ENCODE data around the gene PLXNA2.
A peak's percentile ranks its signal among the peaks of the same experiment; 100 is the strongest.

The PLXNA2 gene

GRCh38 chr1:208225954-208226937 lies 17.9 kb downstream of the PLXNA2 start:
- FAIRE-seq (no peak), DNase-seq (ENCODE audit: insufficient read length, low spot score) (no peak)

DNA sequence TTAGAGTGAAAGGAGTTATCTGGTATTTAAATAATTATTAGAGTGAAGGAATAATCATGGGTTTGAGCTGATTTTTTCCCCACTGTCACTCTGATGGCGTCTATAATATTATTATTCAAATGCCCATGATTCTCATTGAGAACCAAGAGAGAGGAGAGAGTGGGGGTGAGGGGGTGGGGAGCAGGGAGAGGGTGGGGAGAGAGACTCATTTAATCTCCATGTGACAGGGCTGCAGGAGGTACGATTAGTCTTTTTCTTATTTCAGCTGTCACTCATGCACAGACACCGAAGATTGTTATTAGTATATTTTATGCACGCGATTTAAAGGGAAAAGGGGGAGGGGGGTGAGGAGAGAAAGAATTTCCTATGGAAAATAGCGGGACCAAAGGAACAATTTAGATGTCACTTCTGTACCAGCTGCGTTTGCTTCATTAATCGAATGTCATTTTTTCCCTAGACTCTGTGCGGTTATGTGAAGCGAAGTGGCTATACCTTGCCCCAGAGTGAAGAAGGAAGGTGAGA lies 19.9 kb downstream of the PLXNA2 start:
- DNase-seq (ENCODE audit: insufficient read length, low spot score) = no peak
- no peak for FAIRE-seq

DNA sequence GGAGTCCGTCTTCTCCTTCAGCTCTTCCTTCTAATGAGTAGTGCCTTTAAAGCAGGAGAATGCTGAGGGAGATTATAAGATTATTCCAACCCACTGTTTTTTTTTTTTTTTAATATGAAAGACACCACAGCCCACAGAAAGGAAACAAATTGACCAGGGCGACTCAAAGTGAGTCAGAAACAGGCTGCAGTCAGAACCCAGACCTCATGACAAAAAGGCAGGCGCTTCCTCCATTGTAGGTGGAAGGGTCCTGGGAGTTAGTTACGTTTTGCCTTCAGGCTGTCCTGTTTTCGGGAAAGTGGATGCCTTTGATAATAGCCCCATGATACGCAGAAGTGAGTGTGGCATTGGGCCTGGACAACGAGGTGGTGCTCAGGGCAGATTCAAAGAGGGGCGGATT lies 21.0 kb downstream of the PLXNA2 start:
- DNase-seq (ENCODE audit: insufficient read length, low spot score) (no peak), FAIRE-seq (no peak)

- DNase-seq (ENCODE audit: insufficient read length, low spot score) (no peak), FAIRE-seq (no peak)
These were observed 21.6 kb downstream of the PLXNA2 start for GRCh38 chr1:208222376-208223126.

DNA sequence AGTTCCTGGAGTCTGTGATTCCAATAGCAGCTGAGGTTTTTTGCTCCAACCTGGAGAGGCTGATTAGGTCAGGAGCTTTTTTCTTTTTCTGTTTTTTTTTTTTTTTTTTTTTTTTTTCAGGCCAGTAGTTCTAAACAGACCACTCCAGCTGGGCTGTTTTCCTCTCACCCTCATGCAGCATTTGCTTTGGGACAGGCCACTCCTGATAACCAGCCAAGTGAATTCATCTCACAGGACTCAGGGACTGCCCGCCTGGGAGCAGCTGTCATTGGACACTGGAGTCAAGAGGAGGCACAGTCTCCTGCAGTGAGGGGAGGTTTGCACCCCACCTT lies 22.9 kb downstream of the PLXNA2 start:
- DNase-seq (ENCODE audit: insufficient read length, low spot score) (no peak), FAIRE-seq (no peak)

DNA sequence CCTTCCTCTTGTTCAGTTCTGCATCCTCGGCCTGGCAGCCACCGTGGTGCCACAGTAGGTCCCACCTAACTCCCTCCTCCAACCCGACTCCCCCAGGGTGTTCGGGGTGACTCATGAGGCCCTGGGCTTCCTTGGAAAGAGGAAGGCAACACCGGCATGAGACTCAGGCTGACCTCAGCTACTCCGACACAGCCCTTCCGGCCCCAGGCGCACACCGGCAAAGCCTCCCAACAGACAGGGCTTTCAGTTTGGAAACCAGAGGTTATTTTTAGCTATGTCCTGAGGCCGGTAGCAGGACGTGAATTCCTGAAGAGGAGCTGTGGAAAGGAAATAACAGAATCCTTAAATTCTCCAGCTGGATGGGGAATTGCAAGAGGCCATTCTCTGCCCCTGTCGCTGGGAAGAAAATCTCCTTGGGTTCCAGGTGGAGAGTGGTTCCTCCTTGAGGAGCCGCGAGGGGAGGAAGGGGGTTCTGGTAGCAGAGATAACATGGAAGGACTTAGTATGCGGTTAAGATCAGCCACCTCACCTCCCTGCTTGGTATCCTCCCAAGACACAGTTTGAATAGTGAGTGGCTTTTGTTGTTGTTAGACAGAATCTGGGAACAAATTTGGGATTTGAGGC lies 24.4 kb downstream of the PLXNA2 start:
- FAIRE-seq (peak; percentile 70), DNase-seq (ENCODE audit: insufficient read length, low spot score) (peak; percentile 82)

DNA sequence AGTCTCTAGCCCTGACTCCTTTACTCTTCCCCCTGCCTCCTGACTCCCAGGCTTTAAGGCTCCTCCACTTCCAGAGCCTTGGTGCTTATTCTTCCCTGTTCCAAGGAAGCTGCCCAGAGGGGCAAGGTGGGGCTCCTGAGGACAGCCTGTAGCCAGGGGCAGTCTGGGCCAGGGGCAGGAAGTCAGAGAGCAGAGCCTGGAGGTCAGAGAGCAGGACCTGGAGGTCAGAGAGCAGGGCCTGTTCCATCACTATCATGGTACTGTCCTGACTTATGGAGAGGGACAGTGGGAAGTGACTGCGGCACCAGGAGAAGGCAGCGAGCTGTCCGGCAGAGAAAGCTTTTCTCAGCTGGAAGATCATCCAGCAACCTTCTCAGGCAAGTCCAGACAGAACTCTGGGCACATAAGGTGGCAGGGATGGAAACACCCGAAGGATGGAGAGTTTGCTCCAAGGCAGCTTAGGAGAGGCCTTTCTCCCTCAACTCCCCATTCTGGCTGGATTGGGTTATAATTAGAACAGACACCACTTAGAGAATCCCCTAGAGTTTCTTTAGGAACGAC lies 25.0 kb downstream of the PLXNA2 start:
- FAIRE-seq = no peak
- no peak for DNase-seq (ENCODE audit: insufficient read length, low spot score)

DNA sequence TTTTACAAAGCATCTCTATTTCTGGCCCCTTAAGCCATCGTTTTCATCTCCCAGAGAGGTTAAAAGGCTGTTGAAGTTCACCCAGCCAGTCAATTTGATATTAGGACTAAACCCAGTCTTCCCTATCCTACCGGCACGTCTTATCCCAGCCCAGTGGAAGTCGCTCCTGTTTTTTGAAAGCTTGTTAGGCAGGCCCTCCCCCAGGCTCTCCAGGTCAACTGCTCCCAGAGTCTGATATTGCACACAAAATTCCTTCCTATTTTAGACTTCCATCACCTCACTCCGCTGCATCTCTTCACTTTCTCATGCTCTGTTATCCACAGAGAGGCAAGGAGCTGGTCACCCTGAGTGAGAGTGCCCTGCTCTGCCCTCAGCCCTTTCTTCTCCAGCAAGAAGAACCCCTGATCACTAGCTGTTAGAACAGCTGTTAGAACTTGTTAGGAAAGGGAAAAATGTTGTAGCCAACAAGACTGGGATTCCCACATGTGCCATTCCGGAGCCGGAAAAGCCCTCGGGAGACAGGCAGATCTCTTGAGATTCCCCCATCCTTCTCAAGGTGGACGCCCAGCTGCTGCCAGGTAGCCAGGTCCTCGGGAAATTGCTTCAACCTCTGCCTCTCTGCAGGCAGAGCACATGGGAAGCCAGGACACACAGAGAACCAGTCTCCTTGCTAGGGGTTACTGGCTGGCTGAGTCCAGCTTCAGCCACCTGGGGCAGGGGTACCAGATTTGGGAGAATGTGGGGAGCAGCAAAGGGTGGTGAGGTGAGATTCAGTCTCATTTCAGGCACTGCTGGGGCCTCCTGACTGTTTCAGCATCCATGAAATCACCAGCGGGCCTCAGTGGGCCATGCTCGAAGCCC lies 25.7 kb downstream of the PLXNA2 start:
- DNase-seq (ENCODE audit: insufficient read length, low spot score) = no peak

DNA sequence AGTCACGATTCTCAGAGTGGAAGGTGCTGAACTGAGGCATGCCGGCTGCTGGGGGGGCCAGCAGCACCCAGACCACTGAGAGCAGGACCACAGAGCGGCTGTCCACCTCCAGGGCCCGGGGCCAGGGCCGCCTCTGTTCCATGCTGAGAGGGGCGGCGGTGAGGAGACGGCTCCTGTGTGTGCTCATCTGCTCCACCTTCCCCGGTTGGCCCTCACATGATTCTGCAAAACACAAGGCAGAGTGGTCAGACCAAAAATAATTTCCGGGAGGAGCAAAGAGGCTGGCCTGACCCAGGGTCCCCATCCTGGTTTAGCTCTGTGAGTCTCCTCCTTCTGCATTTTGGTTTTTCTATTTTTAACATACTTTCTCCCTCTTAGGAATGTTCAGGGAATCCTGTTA lies 26.4 kb downstream of the PLXNA2 start:
- FAIRE-seq = no peak

More for the DNA sequence above, 25.7 kb downstream of the PLXNA2 start:
- FAIRE-seq = no peak

DNA sequence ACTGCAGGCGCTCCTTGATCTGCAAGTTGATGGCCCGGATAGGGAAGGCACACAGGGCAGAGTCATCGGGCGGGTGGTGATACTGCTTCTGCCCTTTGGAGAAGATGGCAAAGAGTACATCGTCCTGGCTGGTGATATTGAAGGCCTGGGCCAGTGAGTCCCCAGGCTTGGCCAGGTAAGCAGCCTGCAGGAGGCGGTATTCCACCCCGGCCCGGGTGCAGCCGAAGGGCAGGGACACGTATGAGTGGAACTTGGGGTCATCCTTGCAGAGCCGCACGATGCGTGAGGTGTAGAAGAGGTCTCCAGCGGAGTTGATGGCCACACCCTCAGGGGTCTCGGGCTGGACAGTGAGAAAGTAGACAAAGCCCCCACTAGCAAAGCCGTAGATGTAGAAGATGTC lies 27.4 kb downstream of the PLXNA2 start:
- FAIRE-seq = no peak
- DNase-seq (ENCODE audit: insufficient read length, low spot score) = no peak

More for the DNA sequence above, 26.4 kb downstream of the PLXNA2 start:
- DNase-seq (ENCODE audit: insufficient read length, low spot score) = no peak

DNA sequence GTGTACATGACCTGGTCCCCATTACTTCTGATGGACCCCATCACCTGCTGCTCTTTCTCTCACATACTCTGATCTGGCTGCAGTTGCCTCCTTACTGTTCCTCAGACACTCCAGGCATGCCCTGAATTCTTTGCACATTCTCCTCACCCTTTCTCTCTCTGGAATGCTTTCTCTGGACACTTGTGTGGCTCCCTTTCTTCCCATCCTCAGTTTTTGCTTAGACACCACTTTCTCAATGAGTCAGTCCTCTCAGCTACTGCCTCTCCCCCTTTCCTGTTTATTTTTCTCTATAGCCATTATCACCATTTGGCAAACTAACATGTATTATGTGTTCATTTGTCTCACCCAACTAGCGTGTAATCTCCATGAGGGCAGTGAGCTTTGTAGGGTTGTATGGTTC lies 28.1 kb downstream of the PLXNA2 start:
- FAIRE-seq = no peak
- DNase-seq (ENCODE audit: insufficient read length, low spot score) = no peak

GRCh38 chr1:208215393-208215792 lies 28.8 kb downstream of the PLXNA2 start:
- no peak for FAIRE-seq
- DNase-seq (ENCODE audit: insufficient read length, low spot score) = no peak

- no peak for FAIRE-seq
- no peak for DNase-seq (ENCODE audit: insufficient read length, low spot score)
These were observed 30.4 kb downstream of the PLXNA2 start for GRCh38 chr1:208213786-208214185.

DNA sequence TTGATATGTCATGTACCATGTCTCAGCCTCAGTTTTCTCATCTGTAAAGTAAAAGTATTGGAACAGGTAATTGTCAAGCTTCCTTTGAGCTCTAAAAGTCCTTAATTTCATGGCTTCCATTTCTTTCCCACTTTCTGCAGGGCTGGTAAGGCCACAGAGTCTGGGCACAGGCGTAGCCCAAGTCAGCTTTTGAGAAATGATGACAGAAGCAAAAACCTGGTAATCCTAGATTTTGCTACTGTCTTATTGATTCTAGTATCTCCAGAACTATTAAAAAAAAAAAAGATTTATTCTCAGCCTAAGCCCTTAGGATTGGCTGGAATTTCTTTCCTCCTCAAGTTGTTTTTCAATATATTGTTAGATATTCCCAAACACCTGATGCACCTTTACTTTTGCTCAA lies 31.3 kb downstream of the PLXNA2 start:
- DNase-seq (ENCODE audit: insufficient read length, low spot score) (no peak), FAIRE-seq (no peak)

DNA sequence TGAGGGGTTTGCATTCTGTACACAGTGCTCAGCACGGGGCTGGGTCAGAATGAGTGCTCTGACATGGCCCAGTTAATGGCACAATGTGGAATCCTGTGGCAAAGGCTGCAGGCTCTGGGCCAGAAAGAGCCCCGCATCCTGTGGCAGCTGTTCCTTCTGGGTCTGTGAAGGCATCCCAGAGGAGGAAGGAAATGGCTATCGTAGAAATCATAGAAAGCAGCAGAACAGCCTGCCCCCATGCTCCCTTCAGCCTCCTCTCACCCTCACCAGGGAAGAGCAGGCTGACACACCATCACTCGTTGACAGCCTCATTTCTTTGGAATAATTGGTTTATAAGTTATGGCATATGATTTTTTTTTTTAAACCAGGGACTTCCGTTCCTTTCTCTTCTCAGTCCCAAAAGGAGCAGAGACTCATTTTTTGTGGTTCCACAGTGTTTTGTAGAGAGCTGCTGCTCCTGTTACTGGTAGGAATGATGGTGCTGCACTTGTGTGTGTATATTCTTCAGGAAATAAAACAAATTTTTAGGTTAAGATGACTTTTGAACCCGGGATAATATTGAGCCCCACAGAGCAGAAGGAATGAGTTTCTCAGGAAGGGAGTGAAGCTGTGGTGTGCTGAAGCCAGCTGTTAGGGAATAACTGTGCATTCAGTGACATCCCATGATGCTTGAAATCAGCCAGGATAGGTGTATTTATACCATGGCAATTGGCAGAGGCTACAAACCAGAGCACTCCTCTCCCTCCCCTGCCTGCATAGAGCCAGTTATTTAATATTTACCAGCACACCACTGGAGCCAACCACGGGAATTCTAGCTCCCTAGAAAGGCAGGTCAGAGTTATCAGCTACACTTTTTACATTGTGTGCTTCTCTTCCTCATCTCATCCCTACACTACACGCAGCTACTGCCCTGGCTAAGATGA lies 32.0 kb downstream of the PLXNA2 start:
- FAIRE-seq = no peak
- no peak for DNase-seq (ENCODE audit: insufficient read length, low spot score)

- no peak for DNase-seq (ENCODE audit: insufficient read length, low spot score)
- no peak for FAIRE-seq
These were observed 34.1 kb downstream of the PLXNA2 start for GRCh38 chr1:208209896-208210589.

GRCh38 chr1:208209286-208209685 lies 34.9 kb downstream of the PLXNA2 start:
- DNase-seq (ENCODE audit: insufficient read length, low spot score) (no peak), FAIRE-seq (no peak)

- no peak for DNase-seq (ENCODE audit: insufficient read length, low spot score)
- no peak for FAIRE-seq
These were observed 36.1 kb downstream of the PLXNA2 start for GRCh38 chr1:208208132-208208487.
